ENCODE measurements around the gene EXOC1. TPM values are rescaled to one million over a fixed set of nuclear protein-coding genes. Genes with fewer than 3 reads are reported as not detected.

EXOC1 gene
- total and polyA plus RNA-seq, 2 of the 4 experiments (the other 2 are of a cell fraction): 19.9 to 49.5 TPM

GRCh38 chr4:55857586-55857985, 4.1 kb downstream of the EXOC1 start:
- H3K9ac ChIP-seq (ENCODE audit: low read depth, low read length): no peak overlapping the region
- H4K5ac ChIP-seq (ENCODE audit: low read depth, low read length): no peak overlapping the region
- H2BK15ac ChIP-seq (ENCODE audit: low read depth, low read length): no peak overlapping the region
- H4K20me1 ChIP-seq (ENCODE audit: insufficient read depth, low read length): no peaks in the 10 kb centered on the region
- H2BK120ac ChIP-seq (ENCODE audit: low read depth, low read length): no peak overlapping the region
- H3K27ac ChIP-seq (ENCODE audit: insufficient read depth, low read length): no peak overlapping the region
- intact Hi-C loops (cut with micrococcal nuclease) (no loop called here), dilution Hi-C loops (cut with HindIII; ENCODE audit: low sequenced_read_pairs, unreplicated experiment) (no loop called here), in situ Hi-C loops (cut with MboI; ENCODE audit: low sequenced_read_pairs) (loop anchor here (10.0 to 25.0 kb wide), 2 partner anchors 445 to 513 kb away; partner anchors contain the start of gene SRD5A3)
- H2AFZ ChIP-seq (replicated peaks; ENCODE audit: low read length, poor library complexity): no peak overlapping the region
- H3K79me1 ChIP-seq (ENCODE audit: low read depth in 1 of 2, low read length in 2 of 2): peaks cover 18 to 41% of the 10 kb centered on the region in 2 experiments
- H4K8ac ChIP-seq (ENCODE audit: low read depth in 2 of 2, low read length in 2 of 2): no peak overlapping the region
- H4K91ac ChIP-seq (ENCODE audit: insufficient read depth, low read depth, low read length): no peak overlapping the region
- TF ChIP-seq CTCF (conservative IDR thresholded peaks at IDR 0.05; ENCODE audit: low read depth, low read length) (no peak), NFE2L2 (IDR thresholded peaks at IDR 0.05; ENCODE audit: low read depth, low read length) (no peak), RAD21 (IDR thresholded peaks at IDR 0.05; ENCODE audit: low read length) (no peak)
- H2AK9ac ChIP-seq (replicated peaks; ENCODE audit: low read depth, low read length, poor library complexity): no peak overlapping the region
- no peak for DNase-seq
- H3K4me1 ChIP-seq (ENCODE audit: control insufficient read depth, insufficient read depth, low read length): no peaks in the 10 kb centered on the region
- ATAC-seq (ENCODE audit: low read depth): no peak
- H3K14ac ChIP-seq (replicated peaks; ENCODE audit: low read depth, low read length): no peak overlapping the region
- no TSS peak for BruUV-seq (replicated peaks)
- no CpG with 5 or more reads among the region's 1 CpG for WGBS, 2 experiments (ENCODE audit: extremely low coverage in 2 of 2, insufficient read length in 1 of 2)
- H3K18ac ChIP-seq (ENCODE audit: low read depth, low read length): no peak overlapping the region
- H3K23ac ChIP-seq (ENCODE audit: low read depth, low read length): no peak overlapping the region
- CTCF ChIA-PET: no interaction called here
- no peak overlapping the region for H3K4me3 ChIP-seq (ENCODE audit: insufficient read depth, low read depth, low read length)
- POLR2A ChIA-PET (ENCODE audit: unreplicated experiment): no interaction called here
- H3K56ac ChIP-seq (ENCODE audit: extremely low read depth, insufficient read depth, low read length): no peak overlapping the region
- no peak overlapping the region for H2AK5ac ChIP-seq (ENCODE audit: low read depth, low read length)
- H3K27me3 ChIP-seq (ENCODE audit: control insufficient read depth, insufficient read depth, low read length): no peaks in the 10 kb centered on the region
- H2BK20ac ChIP-seq (ENCODE audit: low read depth, low read length): no peak overlapping the region
- no peak overlapping the region for H3K4ac ChIP-seq (ENCODE audit: low read depth, low read length)
- H3K36me3 ChIP-seq (ENCODE audit: control insufficient read depth, insufficient read depth, low read length): peaks cover 5% of the 10 kb centered on the region
- no peaks in the 10 kb centered on the region for H3K9me1 ChIP-seq (ENCODE audit: insufficient read depth, low read length)
- H3K9me3 ChIP-seq (ENCODE audit: control insufficient read depth, insufficient read depth, low read length): no peaks in the 10 kb centered on the region
- no peak overlapping the region for H3K4me2 ChIP-seq (ENCODE audit: low read depth, low read length)
- no peak overlapping the region for H2BK5ac ChIP-seq (ENCODE audit: low read depth, low read length, poor library complexity, severe bottlenecking)
